ENCODE results near the gene SATB2.

The SATB2 gene

DNA sequence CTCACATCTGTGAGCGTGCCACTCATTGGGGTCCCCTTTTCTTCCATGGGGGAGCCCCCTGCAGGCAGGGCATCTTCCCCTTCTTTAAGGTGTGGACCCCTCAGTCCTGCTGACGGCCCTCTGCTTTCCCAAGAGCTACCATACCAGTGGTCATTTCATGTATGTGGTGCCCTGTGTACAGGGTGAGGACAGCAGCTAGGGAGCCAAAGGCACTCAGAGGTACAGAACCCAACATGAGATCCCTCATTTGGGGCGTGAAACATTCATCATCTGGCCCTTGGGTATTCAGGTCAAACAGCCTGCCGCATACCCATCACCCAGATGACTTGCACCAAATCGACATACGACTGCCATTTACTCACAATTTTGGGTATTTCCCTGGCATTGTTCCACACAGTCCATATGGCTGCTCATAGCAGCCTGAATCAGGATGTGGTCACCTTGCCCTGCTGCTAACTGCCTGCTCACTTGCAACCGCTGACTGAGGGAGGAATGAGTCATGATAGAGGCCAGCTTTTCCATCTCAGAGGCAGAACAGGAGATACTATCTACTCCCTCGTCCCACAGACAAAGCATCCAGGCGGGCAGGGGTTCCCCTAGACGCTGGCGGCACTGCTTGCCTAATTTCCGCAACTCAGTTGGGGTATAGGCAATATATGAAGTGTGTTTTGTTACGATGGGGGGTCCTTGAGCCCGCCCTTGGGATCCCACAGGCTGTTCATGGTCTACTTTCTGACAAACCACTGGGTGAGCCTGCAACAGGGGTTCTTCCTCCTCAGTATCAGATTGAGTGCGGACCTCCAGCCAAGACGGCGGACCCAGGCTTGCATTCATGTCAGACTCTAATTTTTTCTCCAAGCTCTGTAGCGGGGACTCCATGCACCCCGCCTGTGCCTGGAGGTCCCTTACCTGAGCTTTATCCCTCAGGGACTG is 228.6 kb downstream of the SATB2 start:
- DNase-seq = peak; percentile 86

GRCh38 chr2:199223791-199224190 is 233.9 kb downstream of the SATB2 start:
- no peak for DNase-seq

GRCh38 chr2:199220920-199221319 is 236.8 kb downstream of the SATB2 start:
- no peak for DNase-seq

DNA sequence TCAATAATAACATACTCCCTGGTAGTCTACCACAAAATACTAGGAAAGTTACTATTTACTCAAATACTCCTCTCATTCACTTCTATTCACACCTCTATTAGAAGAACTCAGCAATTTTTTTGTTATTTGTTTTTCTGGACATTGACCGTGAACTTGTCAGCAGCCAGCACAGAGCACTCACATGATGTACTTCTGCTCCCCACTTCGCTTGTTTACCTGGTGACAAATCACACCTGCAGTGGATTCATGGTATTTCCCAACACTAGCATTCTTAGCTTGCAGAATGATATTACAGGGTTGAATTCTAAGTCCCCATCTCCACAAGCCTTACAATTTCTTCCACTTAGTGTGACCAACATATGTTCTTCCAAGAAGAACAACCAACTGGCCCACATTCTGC is 238.2 kb downstream of the SATB2 start:
- DNase-seq = no peak
